Stimulated activated CD4-positive, alpha-beta T cell treated with anti-CD3 and anti-CD28 coated beads, Interleukin-1b, Interleukin-23, amount 100 ng/mL, for 48 hours (primary cell): ENCODE results near the gene METTL25B.

Experiments used
- DNase-seq: peaks from one replicate; pipeline ENCODE4 v3.0.0-alpha.2; 2020

The METTL25B gene

GRCh38 chr1:156727926-156728598, at the start of gene METTL25B:
METTL25B (plus strand) TSS chr1:156728469; CDS start chr1:156729105, 636 bp downstream.
- peak; percentile 86 for DNase-seq

GRCh38 chr1:156680056-156680455, 48.2 kb upstream of the METTL25B start:
- DNase-seq = no peak

GRCh38 chr1:156681196-156681960, 46.9 kb upstream of the METTL25B start:
- DNase-seq = no peak

GRCh38 chr1:156682166-156682890, 45.9 kb upstream of the METTL25B start:
- DNase-seq = no peak

- peak; percentile 51 for DNase-seq
Observed at GRCh38 chr1:156684227-156684782, 44.0 kb upstream of the METTL25B start.

GRCh38 chr1:156689035-156689952, 39.0 kb upstream of the METTL25B start:
- DNase-seq = peak; percentile 79

GRCh38 chr1:156689953-156690674, 38.2 kb upstream of the METTL25B start:
- no peak for DNase-seq

- no peak for DNase-seq
Observed at GRCh38 chr1:156690675-156691036, 37.6 kb upstream of the METTL25B start.

- no peak for DNase-seq
Observed at GRCh38 chr1:156691191-156691590, 37.1 kb upstream of the METTL25B start.

- no peak for DNase-seq
Observed at GRCh38 chr1:156691665-156692440, 36.4 kb upstream of the METTL25B start.

- DNase-seq = no peak
Observed at GRCh38 chr1:156692441-156692924, 35.8 kb upstream of the METTL25B start.

GRCh38 chr1:156692925-156693847, 35.1 kb upstream of the METTL25B start:
- DNase-seq = no peak

- DNase-seq = no peak
Observed at GRCh38 chr1:156693848-156694689, 34.2 kb upstream of the METTL25B start.

- DNase-seq = no peak
Observed at GRCh38 chr1:156694690-156694962, 33.6 kb upstream of the METTL25B start.

- DNase-seq = no peak
Observed at GRCh38 chr1:156696755-156697154, 31.5 kb upstream of the METTL25B start.

GRCh38 chr1:156697481-156697880, 30.8 kb upstream of the METTL25B start:
- DNase-seq = no peak

- DNase-seq = no peak
Observed at GRCh38 chr1:156698995-156699394, 29.3 kb upstream of the METTL25B start.

GRCh38 chr1:156700736-156701531, 27.3 kb upstream of the METTL25B start:
- no peak for DNase-seq
